Osteoblast (primary cell): ENCODE results near the gene ARHGAP4. TPM values are rescaled to one million over a fixed set of nuclear protein-coding genes. Genes with fewer than 3 reads are reported as not detected.

ENCODE experiments used
- DNase-seq: peaks from one replicate; pipeline ENCODE4 v3.0.0; 2011; ENCODE audit warnings: low spot score, mixed read lengths; ENCODE audit not compliant: insufficient read length; ENCODE audit errors: missing footprints
- H2AFZ ChIP-seq: 2 replicates; pipeline ENCODE4 v1.6.0; 2011; ENCODE audit warnings: mild to moderate bottlenecking, low read length
- H3K27ac ChIP-seq: 2 replicates; pipeline ENCODE4 v1.5.1; 2011; ENCODE audit warnings: mild to moderate bottlenecking, low read depth, low read length, moderate library complexity
- H3K27me3 ChIP-seq: 2 replicates; pipeline ENCODE4 v1.6.0; 2012; ENCODE audit warnings: mild to moderate bottlenecking, control low read depth, inconsistent platforms, low read length, moderate library complexity; ENCODE audit not compliant: insufficient read depth
- H3K36me3 ChIP-seq: 2 replicates; pipeline ENCODE4 v1.5.1; 2011; ENCODE audit warnings: mild to moderate bottlenecking, low read length, control low read depth, moderate library complexity; ENCODE audit not compliant: insufficient read depth
- H3K4me1 ChIP-seq: 2 replicates; pipeline ENCODE4 v1.5.1; 2011; ENCODE audit warnings: mild to moderate bottlenecking, low read length, control low read depth, moderate library complexity; ENCODE audit not compliant: insufficient read depth
- H3K4me2 ChIP-seq: 2 replicates; pipeline ENCODE4 v1.6.0; 2011; ENCODE audit warnings: mild to moderate bottlenecking, low read length; ENCODE audit not compliant: insufficient read depth
- H3K4me3 ChIP-seq: fragments of 200-600 bp; sonication (generic); 3 replicates; pipeline ENCODE4 v1.5.1; 2012; ENCODE audit warnings: mild to moderate bottlenecking, low read length, inconsistent platforms; ENCODE audit not compliant: insufficient read depth
- H3K79me2 ChIP-seq: 2 replicates; pipeline ENCODE4 v1.6.0; 2012; ENCODE audit warnings: mild to moderate bottlenecking, low read length, control low read depth, inconsistent platforms; ENCODE audit not compliant: insufficient read depth
- H3K9me3 ChIP-seq: 2 replicates; pipeline ENCODE4 v1.5.1; 2011; ENCODE audit warnings: low read depth, low read length, control low read depth
- H4K20me1 ChIP-seq: 2 replicates; pipeline ENCODE4 v1.6.0; 2012; ENCODE audit warnings: mild to moderate bottlenecking, low read length, control low read depth; ENCODE audit not compliant: insufficient read depth
- CTCF ChIP-seq: IDR thresholded peaks from 2 replicates; pipeline ENCODE4 v1.5.1; 2011; ENCODE audit warnings: mild to moderate bottlenecking, low read depth, low read length, moderate library complexity; ENCODE audit errors: extremely low read depth
- total RNA-seq: library from RNA; depleted of rRNA; stranded (reverse); fragments of >200 nt; gene quantifications from 2 replicates; pipeline ENCODE4 v1.2.3, GENCODE V29; 2012

ARHGAP4 gene
- total RNA-seq, 1 donor = 1.4 TPM

- Histone ChIP-seq H2AFZ (no peak overlapping the region), H3K36me3 (peaks cover 44% of the 10 kb centered on the region), H3K9me3 (no peaks in the 10 kb centered on the region), H3K27me3 (no peaks in the 10 kb centered on the region), H3K79me2 (no peaks in the 10 kb centered on the region), H3K4me2 (no peak overlapping the region), H3K27ac (no peak overlapping the region), H4K20me1 (no peaks in the 10 kb centered on the region), H3K4me1 (no peaks in the 10 kb centered on the region), H3K4me3 (no peak overlapping the region)
- DNase-seq = no peak
- TF ChIP-seq CTCF = no peak
Observed at GRCh38 chrX:153948847-153949805, 23.1 kb upstream of the ARHGAP4 start.

- Histone ChIP-seq H3K27ac (no peak overlapping the region), H3K36me3 (peaks cover 35% of the 10 kb centered on the region), H3K4me1 (no peaks in the 10 kb centered on the region), H3K79me2 (no peaks in the 10 kb centered on the region), H3K9me3 (no peaks in the 10 kb centered on the region), H3K4me3 (no peak overlapping the region), H3K27me3 (no peaks in the 10 kb centered on the region), H2AFZ (no peak overlapping the region), H4K20me1 (no peaks in the 10 kb centered on the region), H3K4me2 (no peak overlapping the region)
- TF ChIP-seq CTCF = no peak
- no peak for DNase-seq
Observed at GRCh38 chrX:153948002-153948466, 22.0 kb upstream of the ARHGAP4 start.

- peaks cover 27% of the 10 kb centered on the region for H3K36me3 ChIP-seq
- no peak overlapping the region for H3K4me2 ChIP-seq
- no peaks in the 10 kb centered on the region for H3K4me1 ChIP-seq
- H3K9me3 ChIP-seq = no peaks in the 10 kb centered on the region
- H3K79me2 ChIP-seq = no peaks in the 10 kb centered on the region
- peak; percentile 90 for TF ChIP-seq CTCF
- H3K27ac ChIP-seq = no peak overlapping the region
- no peaks in the 10 kb centered on the region for H3K27me3 ChIP-seq
- no peaks in the 10 kb centered on the region for H4K20me1 ChIP-seq
- no peak overlapping the region for H2AFZ ChIP-seq
- DNase-seq = peak; percentile 98
- no peak overlapping the region for H3K4me3 ChIP-seq
Observed at GRCh38 chrX:153947009-153947769, 21.1 kb upstream of the ARHGAP4 start.
